B cell (primary cell): ENCODE measurements around the gene OR51B6. TPM values are rescaled to one million over a fixed set of nuclear protein-coding genes. Genes with fewer than 3 reads are reported as not detected.

Experiments
- ATAC-seq: fragments of 200-7000 bp; cut with Tn5 transposase; one replicate; pipeline ENCODE4 v1.10.0; 2021; ENCODE audit warnings: low read depth, mild to moderate bottlenecking, moderate number of reproducible peaks, moderate library complexity
- CTCF ChIA-PET: fragments of 350-600 bp; sonication (Branson Sonifier 250); formaldehyde crosslinking; loops from one replicate; lab custom pipeline; 2021; ENCODE audit warnings: antibody characterized with exemption, inconsistent platforms; lab: Charles Lee
- POLR2A ChIA-PET: fragments of 350-600 bp; sonication (Branson Sonifier 250); formaldehyde crosslinking; loops from one replicate; lab custom pipeline; 2021; ENCODE audit warnings: antibody characterized with exemption; lab: Charles Lee
- DNase-seq: peaks from one replicate; pipeline ENCODE4 v3.0.0; 2013
- H2AFZ ChIP-seq: 2 replicates; pipeline ENCODE4 v1.6.1; 2012; ENCODE audit warnings: mild to moderate bottlenecking, low read depth, low read length; ENCODE audit not compliant: insufficient read depth, poor library complexity, severe bottlenecking
- H3K27ac ChIP-seq, 2 donors: 1 replicate in 1 of 2; 2 replicates in 1 of 2; pipeline ENCODE4 v1.5.1; 2012 to 2013; ENCODE audit warnings: low read length in 2 of 2, mild to moderate bottlenecking in 2 of 2, moderate library complexity in 1 of 2
- H3K27me3 ChIP-seq, 4 experiments: fragments of 200-600 bp in 1 of 4; sonication (generic) in 1 of 4; replicated peaks in 1 of 4; 1 replicate in 2 of 4; 2 replicates in 2 of 4; pipeline versions ENCODE4 v1.6.1 to v1.7.0; 2013 to 2016; ENCODE audit warnings: low read length in 3 of 4, mild to moderate bottlenecking in 2 of 4, mixed read lengths in 1 of 4, moderate library complexity in 1 of 4; ENCODE audit not compliant: insufficient read depth in 4 of 4, control insufficient read depth in 3 of 4; ENCODE audit errors: control extremely low read depth in 1 of 4
- H3K36me3 ChIP-seq, 2 experiments: replicated peaks in 1 of 2; 1 replicate in 1 of 2; 2 replicates in 1 of 2; pipeline versions ENCODE4 v1.6.1 to v1.7.1; 2013; ENCODE audit warnings: low read length in 1 of 2; ENCODE audit not compliant: insufficient read depth in 2 of 2, control insufficient read depth in 1 of 2; ENCODE audit errors: control extremely low read depth in 1 of 2, extremely low read depth in 1 of 2
- H3K4me1 ChIP-seq, 2 donors: fragments of 200-600 bp in 1 of 2; sonication (generic) in 1 of 2; 1 replicate in 1 of 2; 2 replicates in 1 of 2; pipeline versions ENCODE4 v1.5.1 to v1.6.1; 2013 to 2017; ENCODE audit warnings: low read length in 2 of 2; ENCODE audit not compliant: control insufficient read depth in 2 of 2, insufficient read depth in 2 of 2
- H3K4me2 ChIP-seq: replicated peaks from 2 replicates; pipeline ENCODE3; 2012; ENCODE audit warnings: mild to moderate bottlenecking, low read depth, low read length; ENCODE audit not compliant: poor library complexity, severe bottlenecking
- H3K4me3 ChIP-seq, 5 experiments: fragments of 200-600 bp in 1 of 5; sonication (generic) in 1 of 5; 1 replicate in 3 of 5; 2 replicates in 2 of 5; pipeline versions ENCODE4 v1.5.1 to v1.7.0; 2011 to 2016; ENCODE audit warnings: low read length in 4 of 5, mild to moderate bottlenecking in 4 of 5, low read depth in 2 of 5, control low read depth in 1 of 5, moderate library complexity in 1 of 5; ENCODE audit not compliant: insufficient read depth in 1 of 5; ENCODE audit errors: control extremely low read depth in 1 of 5, extremely low read depth in 1 of 5
- H3K79me2 ChIP-seq: fragments of 200-600 bp; sonication (generic); one replicate; pipeline ENCODE4 v1.6.0; 2016; ENCODE audit warnings: low read length; ENCODE audit not compliant: control insufficient read depth, insufficient read depth
- H3K9ac ChIP-seq: fragments of 200-600 bp; sonication (generic); 2 replicates; pipeline ENCODE4 v1.6.1; 2017; ENCODE audit warnings: mild to moderate bottlenecking, low read length, moderate library complexity
- H3K9me3 ChIP-seq, 3 donors: one replicate each; pipeline versions ENCODE4 v1.6.1 to v1.7.1; 2013; ENCODE audit warnings: low read length in 2 of 3; ENCODE audit not compliant: control insufficient read depth in 2 of 3, insufficient read depth in 1 of 3; ENCODE audit errors: control extremely low read depth in 1 of 3
- H4K20me1 ChIP-seq: 2 replicates; pipeline ENCODE4 v1.6.0; 2012; ENCODE audit warnings: mild to moderate bottlenecking, low read length; ENCODE audit not compliant: insufficient read depth, control insufficient read depth, poor library complexity, severe bottlenecking
- H3K27ac Mint-ChIP-seq: one replicate; pipeline ENCODE4 v1.8.0; 2021; ENCODE audit warnings: mixed read lengths
- H3K27me3 Mint-ChIP-seq: one replicate; pipeline ENCODE4 v1.8.0; 2021; ENCODE audit warnings: mixed read lengths
- H3K4me1 Mint-ChIP-seq: one replicate; pipeline ENCODE4 v1.8.0; 2021; ENCODE audit warnings: mixed read lengths
- H3K4me3 Mint-ChIP-seq: one replicate; pipeline ENCODE4 v1.8.0; 2021; ENCODE audit warnings: mixed read lengths
- H3K9me3 Mint-ChIP-seq: one replicate; pipeline ENCODE4 v1.8.0; 2022; ENCODE audit warnings: mixed read lengths; ENCODE audit not compliant: insufficient read depth
- EZH2 ChIP-seq: IDR thresholded peaks from 2 replicates; pipeline ENCODE4 v1.6.1; 2012; ENCODE audit warnings: borderline replicate concordance, low read depth, mild to moderate bottlenecking, moderate library complexity, low read length; ENCODE audit not compliant: insufficient read depth, poor library complexity, severe bottlenecking
- WGBS: methylation state at CpG from one replicate; pipeline ENCODE4 v1.1.5; 2013; ENCODE audit warnings: missing lambda C conversion rate; ENCODE audit not compliant: insufficient coverage; 5-methylcytosine and 5-hydroxymethylcytosine counted together
- intact Hi-C: fragments of 100-400 bp; cut with micrococcal nuclease; formaldehyde crosslinking; loops from one replicate; pipeline ENCODE4 v1.10.0; 2022
- polyA plus RNA-seq: library from polyadenylated mRNA; depleted of rRNA; stranded (reverse); fragments of >200 nt; gene quantifications from 2 replicates; pipeline ENCODE4 v1.2.3, GENCODE V29; 2012
- total RNA-seq, 2 donors: library from RNA; stranded (reverse); fragments of 120-200 nt in 1 of 2; gene quantifications; 1 replicate in 1 of 2; 2 replicates in 1 of 2; pipeline versions ENCODE4 v1.2.3 to v1.2.4, GENCODE V29; 2013 to 2022
- TF ChIP-seq, protein P1 (sequence below): fragments of 200-600 bp; IDR thresholded peaks from one replicate; pipeline ENCODE4 v1.8.0; 2022; ENCODE audit warnings: antibody characterized with exemption, mild to moderate bottlenecking

Gene OR51B6
- total and polyA plus RNA-seq, 2 donors (not counting 1 experiment from before 2014, with no cell fraction given), result not detected

DNA sequence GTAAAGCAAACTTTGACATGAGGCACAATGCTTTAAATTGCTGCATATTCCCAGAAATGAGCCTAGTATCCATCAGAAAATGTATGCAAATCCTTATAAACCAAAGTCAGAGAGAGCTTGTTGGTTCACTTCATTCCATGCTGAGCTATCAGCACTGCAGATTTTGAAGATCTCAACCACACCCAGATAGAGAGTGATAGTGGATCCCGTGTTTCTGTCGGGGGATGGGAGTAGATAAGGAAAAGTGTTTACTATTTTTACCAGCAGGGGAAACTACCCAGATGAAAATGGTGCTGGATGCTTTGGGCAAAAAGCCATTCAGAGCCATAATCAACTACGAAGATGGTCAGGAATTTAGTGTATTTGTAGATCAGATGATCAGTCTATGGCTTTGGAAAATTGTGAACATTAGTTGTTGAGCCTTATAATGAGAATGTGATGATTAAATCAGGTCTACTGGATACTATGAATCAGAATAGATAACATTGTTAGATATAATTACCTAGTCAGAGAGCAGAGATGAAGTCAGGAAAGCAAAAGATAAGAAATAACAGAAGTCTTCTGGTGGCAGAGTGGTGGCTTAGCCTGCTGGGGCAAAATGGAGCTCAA lies 10.8 kb downstream of the OR51B6 start:
- Mint-ChIP-seq H3K4me3 (no peak overlapping the region), H3K4me1 (no peaks in the 10 kb centered on the region), H3K27me3 (peaks cover 9% of the 10 kb centered on the region), H3K27ac (no peak overlapping the region), H3K9me3 (peaks cover 2% of the 10 kb centered on the region)
- H3K27me3 ChIP-seq, result no peaks in the 10 kb centered on the region
- no peaks in the 10 kb centered on the region for H3K79me2 ChIP-seq
- H3K27ac ChIP-seq, result no peak overlapping the region
- intact Hi-C loops, result no loop called here
- ATAC-seq, result no peak
- no peaks in the 10 kb centered on the region for H3K36me3 ChIP-seq
- H3K4me2 ChIP-seq, result no peak overlapping the region
- CTCF ChIA-PET, result no interaction called here
- no peaks in the 10 kb centered on the region for H3K9me3 ChIP-seq
- H3K4me1 ChIP-seq, result no peaks in the 10 kb centered on the region
- DNase-seq, result no peak
- TF ChIP-seq EZH2, result no peak
- TF ChIP-seq, protein P1, sequence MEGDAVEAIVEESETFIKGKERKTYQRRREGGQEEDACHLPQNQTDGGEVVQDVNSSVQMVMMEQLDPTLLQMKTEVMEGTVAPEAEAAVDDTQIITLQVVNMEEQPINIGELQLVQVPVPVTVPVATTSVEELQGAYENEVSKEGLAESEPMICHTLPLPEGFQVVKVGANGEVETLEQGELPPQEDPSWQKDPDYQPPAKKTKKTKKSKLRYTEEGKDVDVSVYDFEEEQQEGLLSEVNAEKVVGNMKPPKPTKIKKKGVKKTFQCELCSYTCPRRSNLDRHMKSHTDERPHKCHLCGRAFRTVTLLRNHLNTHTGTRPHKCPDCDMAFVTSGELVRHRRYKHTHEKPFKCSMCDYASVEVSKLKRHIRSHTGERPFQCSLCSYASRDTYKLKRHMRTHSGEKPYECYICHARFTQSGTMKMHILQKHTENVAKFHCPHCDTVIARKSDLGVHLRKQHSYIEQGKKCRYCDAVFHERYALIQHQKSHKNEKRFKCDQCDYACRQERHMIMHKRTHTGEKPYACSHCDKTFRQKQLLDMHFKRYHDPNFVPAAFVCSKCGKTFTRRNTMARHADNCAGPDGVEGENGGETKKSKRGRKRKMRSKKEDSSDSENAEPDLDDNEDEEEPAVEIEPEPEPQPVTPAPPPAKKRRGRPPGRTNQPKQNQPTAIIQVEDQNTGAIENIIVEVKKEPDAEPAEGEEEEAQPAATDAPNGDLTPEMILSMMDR, result no peak
- POLR2A ChIA-PET, result no interaction called here
- 87% methylated on average over 2 of the region's 3 CpGs for WGBS
- H2AFZ ChIP-seq, result no peak overlapping the region
- H3K4me3 ChIP-seq, result no peak overlapping the region
- no peak overlapping the region for H3K9ac ChIP-seq
- H4K20me1 ChIP-seq, result no peaks in the 10 kb centered on the region

DNA sequence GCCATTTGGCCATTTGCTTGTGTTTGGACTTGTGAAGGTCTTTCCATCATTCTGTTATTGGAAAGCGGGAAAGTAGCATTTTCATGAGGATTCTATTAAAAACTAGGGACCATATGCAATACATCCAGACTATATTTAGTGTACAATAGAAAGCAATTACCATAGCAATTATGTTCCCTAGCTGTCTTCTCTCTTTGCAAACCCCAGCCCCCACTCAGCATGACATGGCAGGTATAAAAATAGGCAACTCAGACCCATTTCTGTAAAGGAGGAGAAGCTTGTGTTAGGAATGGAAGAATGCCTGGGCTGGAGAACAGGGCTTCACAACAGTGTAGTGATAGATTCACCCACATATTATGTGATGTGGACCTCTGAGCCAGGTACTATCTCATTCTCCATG lies 12.4 kb downstream of the OR51B6 start:
- CTCF ChIA-PET, result no interaction called here
- TF ChIP-seq, protein P1, result no peak
- no peak for TF ChIP-seq EZH2
- intact Hi-C loops, result no loop called here

More for the DNA sequence above, 12.4 kb downstream of the OR51B6 start:
- POLR2A ChIA-PET, result no interaction called here
- H3K27ac ChIP-seq, result no peak overlapping the region
- no CpG with 5 or more reads among the region's 1 CpG for WGBS
- H3K36me3 ChIP-seq, result no peaks in the 10 kb centered on the region
- no peak overlapping the region for H2AFZ ChIP-seq
- Mint-ChIP-seq H3K4me3 (no peak overlapping the region), H3K27ac (no peak overlapping the region), H3K9me3 (peaks cover 2% of the 10 kb centered on the region), H3K27me3 (peaks cover 12% of the 10 kb centered on the region), H3K4me1 (no peaks in the 10 kb centered on the region)
- no peaks in the 10 kb centered on the region for H3K79me2 ChIP-seq
- H3K4me2 ChIP-seq, result no peak overlapping the region
- no peak overlapping the region for H3K9ac ChIP-seq
- no peaks in the 10 kb centered on the region for H3K27me3 ChIP-seq
- H3K4me1 ChIP-seq, result no peaks in the 10 kb centered on the region
- no peaks in the 10 kb centered on the region for H3K9me3 ChIP-seq
- no peak overlapping the region for H3K4me3 ChIP-seq
- H4K20me1 ChIP-seq, result no peaks in the 10 kb centered on the region
- DNase-seq (no peak), ATAC-seq (no peak)
